Measurements from ENCODE around the gene CASQ2.

Gene CASQ2

GRCh38 chr1:115728341-115728740, 40.2 kb downstream of the CASQ2 start:
- DNase-seq (ENCODE audit: low spot score), result no peak

GRCh38 chr1:115727706-115728249, 40.7 kb downstream of the CASQ2 start:
- DNase-seq (ENCODE audit: low spot score), result peak; percentile 63

- DNase-seq (ENCODE audit: low spot score), result no peak
These were observed 41.9 kb downstream of the CASQ2 start for GRCh38 chr1:115726570-115726969.

- no peak for DNase-seq (ENCODE audit: low spot score)
These were observed 42.4 kb downstream of the CASQ2 start for GRCh38 chr1:115726161-115726560.

- no peak for DNase-seq (ENCODE audit: low spot score)
These were observed 42.9 kb downstream of the CASQ2 start for GRCh38 chr1:115725600-115725999.

- DNase-seq (ENCODE audit: low spot score), result no peak
These were observed 44.8 kb downstream of the CASQ2 start for GRCh38 chr1:115723756-115724155.

- no peak for DNase-seq (ENCODE audit: low spot score)
These were observed 46.3 kb downstream of the CASQ2 start for GRCh38 chr1:115722221-115722620.

GRCh38 chr1:115719285-115719684, 49.2 kb downstream of the CASQ2 start:
- DNase-seq (ENCODE audit: low spot score), result no peak

- no peak for DNase-seq (ENCODE audit: low spot score)
These were observed 50.3 kb downstream of the CASQ2 start for GRCh38 chr1:115718011-115718754.

GRCh38 chr1:115717541-115717940, 51.0 kb downstream of the CASQ2 start:
- no peak for DNase-seq (ENCODE audit: low spot score)

- no peak for DNase-seq (ENCODE audit: low spot score)
These were observed 53.9 kb downstream of the CASQ2 start for GRCh38 chr1:115714572-115715141.

GRCh38 chr1:115713906-115714305, 54.6 kb downstream of the CASQ2 start:
- DNase-seq (ENCODE audit: low spot score), result no peak

GRCh38 chr1:115712911-115713609, 55.5 kb downstream of the CASQ2 start:
- no peak for DNase-seq (ENCODE audit: low spot score)

GRCh38 chr1:115710859-115711624, 57.5 kb downstream of the CASQ2 start:
- no peak for DNase-seq (ENCODE audit: low spot score)

GRCh38 chr1:115706587-115707425, 61.7 kb downstream of the CASQ2 start:
- peak; percentile 24 for DNase-seq (ENCODE audit: low spot score)

- no peak for DNase-seq (ENCODE audit: low spot score)
These were observed 62.6 kb downstream of the CASQ2 start for GRCh38 chr1:115705963-115706362.

GRCh38 chr1:115705085-115705951, 63.2 kb downstream of the CASQ2 start:
- DNase-seq (ENCODE audit: low spot score), result no peak

- DNase-seq (ENCODE audit: low spot score), result no peak
These were observed 65.6 kb downstream of the CASQ2 start for GRCh38 chr1:115702959-115703358.

- DNase-seq (ENCODE audit: low spot score), result no peak
These were observed 67.4 kb downstream of the CASQ2 start for GRCh38 chr1:115701090-115701489.

GRCh38 chr1:115697619-115698018, 70.9 kb downstream of the CASQ2 start:
- DNase-seq (ENCODE audit: low spot score), result no peak

Measured in AG08396 (cell line).